Ishikawa (cell line): Measurements from ENCODE around the gene RAVER2.

Experiments used
- CEBPB ChIP-seq: IDR thresholded peaks from 2 replicates; pipeline ENCODE4 v1.6.1; 2012
- CREB1 ChIP-seq: IDR thresholded peaks from 2 replicates; pipeline ENCODE4 v1.6.1; 2012; ENCODE audit warnings: low read depth
- EGR1 ChIP-seq: IDR thresholded peaks from 2 replicates; pipeline ENCODE4 v1.6.1; 2012
- EP300 ChIP-seq: IDR thresholded peaks from 2 replicates; pipeline ENCODE4 v1.6.1; 2012; ENCODE audit warnings: borderline replicate concordance
- FOXM1 ChIP-seq: IDR thresholded peaks from 2 replicates; pipeline ENCODE4 v1.6.1; 2012; ENCODE audit warnings: low read depth, borderline replicate concordance
- NFIC ChIP-seq: IDR thresholded peaks from 2 replicates; pipeline ENCODE4 v1.6.1; 2012
- RAD21 ChIP-seq: IDR thresholded peaks from 2 replicates; pipeline ENCODE4 v1.6.1; 2012; ENCODE audit warnings: low read depth
- TAF1 ChIP-seq: IDR thresholded peaks from 2 replicates; pipeline ENCODE4 v1.6.1; 2012; ENCODE audit warnings: low read depth, mild to moderate bottlenecking
- TCF12 ChIP-seq: IDR thresholded peaks from 2 replicates; pipeline ENCODE4 v1.6.1; 2012; ENCODE audit warnings: low read depth
- TEAD4 ChIP-seq: IDR thresholded peaks from 2 replicates; pipeline ENCODE4 v1.6.1; 2012
- YY1 ChIP-seq: IDR thresholded peaks from 2 replicates; pipeline ENCODE4 v1.6.1; 2012; ENCODE audit warnings: low read depth
- ZBTB7A ChIP-seq: IDR thresholded peaks from 2 replicates; pipeline ENCODE4 v1.6.1; 2012; ENCODE audit warnings: low read depth
- TF ChIP-seq, protein P1 (sequence below): IDR thresholded peaks from 2 replicates; pipeline ENCODE4 v1.6.1; 2012
- TF ChIP-seq, protein P2 (sequence below): IDR thresholded peaks from 2 replicates; pipeline ENCODE4 v1.6.1; 2012; ENCODE audit warnings: low read depth, mild to moderate bottlenecking
- TF ChIP-seq, protein P3 (sequence below): IDR thresholded peaks from 2 replicates; pipeline ENCODE4 v1.6.1; 2012

The RAVER2 gene

DNA sequence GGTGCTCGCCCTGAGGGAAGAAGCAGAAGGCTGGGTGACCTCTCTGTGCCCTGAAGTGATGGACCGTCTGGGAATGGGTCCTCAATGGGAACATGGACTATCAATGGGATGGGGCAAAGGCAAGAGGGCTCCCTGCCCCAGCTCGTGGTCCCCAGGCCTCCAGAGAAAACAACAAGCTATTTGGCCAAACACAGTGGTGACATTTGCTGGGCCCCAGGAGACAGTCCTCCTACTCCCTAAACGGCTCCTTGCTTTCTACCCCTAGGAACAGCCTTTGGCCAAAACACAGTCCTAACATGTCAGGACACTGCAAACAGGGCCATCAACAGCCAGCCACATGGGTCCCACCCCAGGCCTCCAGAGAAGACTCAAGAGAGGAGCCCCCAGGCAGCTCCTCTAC, 102.8 kb downstream of the RAVER2 start:
- TF ChIP-seq, protein P1, sequence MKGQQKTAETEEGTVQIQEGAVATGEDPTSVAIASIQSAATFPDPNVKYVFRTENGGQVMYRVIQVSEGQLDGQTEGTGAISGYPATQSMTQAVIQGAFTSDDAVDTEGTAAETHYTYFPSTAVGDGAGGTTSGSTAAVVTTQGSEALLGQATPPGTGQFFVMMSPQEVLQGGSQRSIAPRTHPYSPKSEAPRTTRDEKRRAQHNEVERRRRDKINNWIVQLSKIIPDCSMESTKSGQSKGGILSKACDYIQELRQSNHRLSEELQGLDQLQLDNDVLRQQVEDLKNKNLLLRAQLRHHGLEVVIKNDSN = no peak
- TF ChIP-seq, protein P2, sequence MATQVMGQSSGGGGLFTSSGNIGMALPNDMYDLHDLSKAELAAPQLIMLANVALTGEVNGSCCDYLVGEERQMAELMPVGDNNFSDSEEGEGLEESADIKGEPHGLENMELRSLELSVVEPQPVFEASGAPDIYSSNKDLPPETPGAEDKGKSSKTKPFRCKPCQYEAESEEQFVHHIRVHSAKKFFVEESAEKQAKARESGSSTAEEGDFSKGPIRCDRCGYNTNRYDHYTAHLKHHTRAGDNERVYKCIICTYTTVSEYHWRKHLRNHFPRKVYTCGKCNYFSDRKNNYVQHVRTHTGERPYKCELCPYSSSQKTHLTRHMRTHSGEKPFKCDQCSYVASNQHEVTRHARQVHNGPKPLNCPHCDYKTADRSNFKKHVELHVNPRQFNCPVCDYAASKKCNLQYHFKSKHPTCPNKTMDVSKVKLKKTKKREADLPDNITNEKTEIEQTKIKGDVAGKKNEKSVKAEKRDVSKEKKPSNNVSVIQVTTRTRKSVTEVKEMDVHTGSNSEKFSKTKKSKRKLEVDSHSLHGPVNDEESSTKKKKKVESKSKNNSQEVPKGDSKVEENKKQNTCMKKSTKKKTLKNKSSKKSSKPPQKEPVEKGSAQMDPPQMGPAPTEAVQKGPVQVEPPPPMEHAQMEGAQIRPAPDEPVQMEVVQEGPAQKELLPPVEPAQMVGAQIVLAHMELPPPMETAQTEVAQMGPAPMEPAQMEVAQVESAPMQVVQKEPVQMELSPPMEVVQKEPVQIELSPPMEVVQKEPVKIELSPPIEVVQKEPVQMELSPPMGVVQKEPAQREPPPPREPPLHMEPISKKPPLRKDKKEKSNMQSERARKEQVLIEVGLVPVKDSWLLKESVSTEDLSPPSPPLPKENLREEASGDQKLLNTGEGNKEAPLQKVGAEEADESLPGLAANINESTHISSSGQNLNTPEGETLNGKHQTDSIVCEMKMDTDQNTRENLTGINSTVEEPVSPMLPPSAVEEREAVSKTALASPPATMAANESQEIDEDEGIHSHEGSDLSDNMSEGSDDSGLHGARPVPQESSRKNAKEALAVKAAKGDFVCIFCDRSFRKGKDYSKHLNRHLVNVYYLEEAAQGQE = no peak
- TF ChIP-seq RAD21 = no peak
- no peak for TF ChIP-seq EP300
- TF ChIP-seq EGR1 = no peak
- TF ChIP-seq CREB1 = no peak
- no peak for TF ChIP-seq TCF12
- no peak for TF ChIP-seq ZBTB7A
- no peak for TF ChIP-seq TAF1
- no peak for TF ChIP-seq FOXM1
- no peak for TF ChIP-seq YY1

DNA sequence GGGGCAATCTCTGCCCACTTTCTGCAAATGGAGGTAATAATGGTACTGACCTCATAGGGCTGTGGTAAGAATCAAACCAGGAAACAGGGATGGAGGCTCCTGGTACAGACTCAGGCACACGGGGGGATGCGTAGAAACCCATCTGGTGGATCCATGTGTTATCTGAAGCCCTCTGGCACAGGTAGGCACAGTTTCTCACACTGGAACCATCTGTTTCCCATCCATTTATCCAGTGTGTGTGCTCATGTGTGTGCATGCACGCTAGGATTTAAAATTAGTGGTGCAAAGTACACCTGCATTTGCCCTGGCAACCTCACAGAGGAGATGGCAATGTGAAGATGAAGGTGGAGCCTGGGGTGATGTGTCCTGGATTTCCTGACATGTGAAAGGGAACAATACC, 103.3 kb downstream of the RAVER2 start:
- TF ChIP-seq, protein P2 = no peak
- TF ChIP-seq EGR1 (no peak), RAD21 (no peak), NFIC (no peak), FOXM1 (no peak), TCF12 (no peak), YY1 (no peak)

DNA sequence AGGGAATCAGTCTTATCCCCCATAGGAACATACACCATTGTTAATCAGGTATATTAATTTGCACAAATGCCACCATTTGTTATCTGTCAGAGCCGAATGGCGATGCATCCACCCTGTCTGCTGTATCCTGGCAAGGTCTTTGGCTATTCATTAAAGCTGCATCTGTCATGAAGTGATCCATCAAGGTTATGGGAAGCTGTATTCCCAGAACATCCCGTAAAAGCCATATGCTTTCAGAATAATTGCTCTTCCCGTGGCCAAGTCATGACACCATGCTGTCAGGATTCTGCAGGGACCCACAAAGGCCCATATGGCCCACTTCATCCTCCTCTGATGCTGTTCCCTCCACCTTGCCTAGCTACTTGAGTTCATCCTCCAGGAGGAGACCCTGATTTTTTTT, 103.9 kb downstream of the RAVER2 start:
- TF ChIP-seq CREB1 (no peak), FOXM1 (no peak), YY1 (no peak), CEBPB (no peak), ZBTB7A (no peak), RAD21 (no peak), EGR1 (no peak), TCF12 (no peak), NFIC (no peak), TEAD4 (no peak), TAF1 (no peak), EP300 (no peak)
- TF ChIP-seq, protein P1 = no peak
- TF ChIP-seq, protein P3, sequence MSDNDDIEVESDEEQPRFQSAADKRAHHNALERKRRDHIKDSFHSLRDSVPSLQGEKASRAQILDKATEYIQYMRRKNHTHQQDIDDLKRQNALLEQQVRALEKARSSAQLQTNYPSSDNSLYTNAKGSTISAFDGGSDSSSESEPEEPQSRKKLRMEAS = no peak
- TF ChIP-seq, protein P2 = no peak

DNA sequence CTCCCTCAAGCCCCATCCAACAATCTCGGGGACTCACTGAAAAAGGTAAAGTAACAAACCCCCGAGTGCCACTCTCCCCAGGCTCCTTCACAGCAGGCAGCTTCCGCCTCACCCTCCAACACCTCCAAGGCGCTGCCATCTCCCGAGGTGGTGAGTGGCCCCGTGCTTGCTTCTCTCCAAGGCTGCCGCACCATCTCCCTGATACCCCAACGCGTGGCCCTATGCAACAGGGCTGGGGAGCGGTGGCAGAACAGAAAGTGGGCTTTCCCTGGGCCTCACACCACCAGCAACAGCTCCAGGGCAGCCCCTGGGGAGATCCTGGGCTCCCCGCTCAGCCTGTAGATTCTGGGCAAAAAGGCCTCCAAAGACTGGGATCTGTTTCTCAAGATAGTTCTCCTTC, 105.1 kb downstream of the RAVER2 start:
- TF ChIP-seq RAD21 (no peak), CREB1 (no peak), EGR1 (no peak), TAF1 (no peak), FOXM1 (no peak), NFIC (no peak), ZBTB7A (no peak), EP300 (no peak), CEBPB (no peak), YY1 (no peak), TCF12 (no peak), TEAD4 (no peak)
- TF ChIP-seq, protein P2 = no peak
- TF ChIP-seq, protein P1 = no peak
- TF ChIP-seq, protein P3 = no peak
